GM12892 (cell line): ENCODE measurements around the gene GALNT16.

Experiments
- POLR2A ChIP-seq: IDR thresholded peaks from 2 replicates; pipeline ENCODE4 v1.6.1; 2011; ENCODE audit warnings: low read depth, low read length, control low read depth
- POLR2AphosphoS5 ChIP-seq: IDR thresholded peaks from 2 replicates; pipeline ENCODE4 v1.6.1; 2011; ENCODE audit warnings: low read depth, low read length, control low read depth
- TAF1 ChIP-seq: IDR thresholded peaks from 2 replicates; pipeline ENCODE4 v1.6.1; 2011; ENCODE audit warnings: low read depth, mild to moderate bottlenecking, control low read depth, low read length, borderline replicate concordance

GRCh38 chr14:69270097-69270496, 10.1 kb downstream of the GALNT16 start:
- TF ChIP-seq POLR2AphosphoS5 (no peak), POLR2A (no peak), TAF1 (no peak)
